Measurements from ENCODE around the gene ITGB1.

Gene ITGB1

DNA sequence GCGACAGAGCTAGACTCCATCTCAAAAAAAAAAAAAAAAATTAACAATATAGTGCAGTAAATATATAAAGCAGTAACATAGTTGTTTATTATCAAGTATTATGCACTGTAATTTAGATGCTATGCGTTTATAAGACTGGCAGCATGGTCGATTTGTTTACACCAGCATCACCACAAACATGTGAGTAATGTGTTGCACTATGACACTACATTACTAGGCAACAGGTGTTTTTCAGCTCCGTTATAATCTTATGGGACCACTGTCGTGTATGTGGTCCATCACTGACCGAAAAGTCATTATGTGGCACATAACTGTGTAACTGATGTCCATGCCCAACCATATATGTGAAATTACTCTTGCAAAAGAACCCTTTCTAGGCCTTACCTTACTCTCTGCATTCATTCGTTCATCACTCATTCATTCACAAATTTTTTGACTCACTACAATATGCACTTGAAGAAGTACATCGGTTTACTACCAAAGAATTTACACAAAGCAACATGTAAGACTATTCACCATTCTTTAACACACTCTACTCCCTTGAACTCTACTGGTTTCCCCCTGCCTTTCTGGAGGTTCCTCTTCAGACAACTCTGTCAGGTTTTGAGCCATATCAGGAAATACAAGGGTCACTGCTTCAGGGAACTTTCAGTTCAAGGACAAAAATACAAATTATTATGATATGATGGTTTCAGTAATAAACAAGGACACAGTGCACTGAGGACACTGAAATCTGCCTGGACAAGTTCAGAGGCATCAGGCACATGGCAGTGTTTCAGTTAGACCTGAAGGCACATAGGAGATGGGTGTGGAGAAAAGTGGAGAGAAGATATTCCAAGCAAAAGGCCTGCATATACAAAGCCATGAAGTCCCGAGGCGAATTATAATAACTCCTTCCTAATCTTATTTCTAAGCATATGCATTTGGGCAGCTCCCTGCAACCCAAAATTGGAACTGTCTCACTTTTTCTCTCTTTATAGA lies 17.4 kb downstream of the ITGB1 start:
- TF ChIP-seq, protein P1, sequence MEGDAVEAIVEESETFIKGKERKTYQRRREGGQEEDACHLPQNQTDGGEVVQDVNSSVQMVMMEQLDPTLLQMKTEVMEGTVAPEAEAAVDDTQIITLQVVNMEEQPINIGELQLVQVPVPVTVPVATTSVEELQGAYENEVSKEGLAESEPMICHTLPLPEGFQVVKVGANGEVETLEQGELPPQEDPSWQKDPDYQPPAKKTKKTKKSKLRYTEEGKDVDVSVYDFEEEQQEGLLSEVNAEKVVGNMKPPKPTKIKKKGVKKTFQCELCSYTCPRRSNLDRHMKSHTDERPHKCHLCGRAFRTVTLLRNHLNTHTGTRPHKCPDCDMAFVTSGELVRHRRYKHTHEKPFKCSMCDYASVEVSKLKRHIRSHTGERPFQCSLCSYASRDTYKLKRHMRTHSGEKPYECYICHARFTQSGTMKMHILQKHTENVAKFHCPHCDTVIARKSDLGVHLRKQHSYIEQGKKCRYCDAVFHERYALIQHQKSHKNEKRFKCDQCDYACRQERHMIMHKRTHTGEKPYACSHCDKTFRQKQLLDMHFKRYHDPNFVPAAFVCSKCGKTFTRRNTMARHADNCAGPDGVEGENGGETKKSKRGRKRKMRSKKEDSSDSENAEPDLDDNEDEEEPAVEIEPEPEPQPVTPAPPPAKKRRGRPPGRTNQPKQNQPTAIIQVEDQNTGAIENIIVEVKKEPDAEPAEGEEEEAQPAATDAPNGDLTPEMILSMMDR (IDR thresholded peaks at IDR 0.05; ENCODE audit: insufficient read depth, missing control alignments): no peak
- DNase-seq (ENCODE audit: insufficient read length, low spot score) (no peak), FAIRE-seq (no peak)

DNA sequence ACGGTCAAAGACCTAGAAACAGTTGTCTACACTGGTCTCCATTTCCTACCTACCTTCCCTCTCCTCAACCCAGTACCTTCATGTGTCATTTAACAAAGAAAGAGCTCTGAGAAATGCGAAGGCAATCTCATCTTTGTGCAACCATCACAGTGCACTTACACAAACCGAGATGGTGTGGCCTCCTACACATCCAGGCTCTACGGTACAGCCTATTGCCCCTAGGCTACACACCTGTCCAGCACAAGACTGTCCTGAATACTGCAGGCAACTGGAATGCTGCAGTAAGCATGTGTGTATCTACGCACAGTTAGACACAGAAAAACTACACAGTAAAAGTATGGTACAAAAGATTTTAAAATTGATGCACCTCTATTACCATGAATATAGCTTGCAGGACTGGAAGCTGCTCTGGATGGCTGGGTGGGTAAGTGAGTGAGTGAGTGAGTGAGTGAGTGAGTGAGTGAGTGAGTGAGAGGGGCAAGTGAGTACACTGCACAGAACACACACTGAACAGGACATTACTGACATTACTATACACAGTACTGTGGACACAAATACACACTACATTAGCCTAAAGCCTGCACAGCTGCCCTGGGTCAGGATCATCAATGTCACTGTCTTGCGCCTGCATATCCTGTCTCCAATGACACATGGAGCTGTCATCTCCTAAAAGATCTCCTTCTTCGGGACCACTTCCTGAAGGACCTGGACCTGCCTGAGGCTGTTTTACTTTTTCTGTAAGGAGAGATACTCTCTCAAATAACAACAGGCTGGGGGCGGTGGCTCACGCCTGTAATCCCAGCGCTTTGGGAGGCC lies 18.5 kb downstream of the ITGB1 start:
- no peak for FAIRE-seq

DNA sequence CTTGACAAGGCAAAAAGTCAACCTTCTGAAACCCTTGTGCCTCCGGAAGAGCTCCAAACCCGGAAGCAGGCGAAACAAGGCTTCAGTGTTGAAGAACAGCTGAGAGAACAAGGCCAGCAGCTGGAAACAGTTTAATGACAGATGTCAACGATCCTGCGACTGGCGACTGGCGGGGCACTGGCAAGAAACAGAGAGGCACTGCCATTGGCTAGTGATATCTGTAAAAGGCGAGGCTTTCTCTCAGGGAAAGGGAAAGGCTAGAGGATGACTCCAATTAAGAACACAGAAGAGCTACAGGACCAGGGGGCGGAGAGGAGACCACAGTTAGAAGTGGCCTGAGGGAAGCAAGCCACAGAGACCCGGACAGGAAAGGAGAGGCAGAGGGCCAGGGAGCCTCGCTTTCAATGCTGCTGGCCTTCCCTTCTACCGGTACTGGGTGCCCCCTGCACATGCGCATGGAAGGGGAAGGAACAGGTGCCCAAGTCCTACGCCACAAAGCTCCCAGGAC lies 19.4 kb downstream of the ITGB1 start:
- TF ChIP-seq, protein P1 (IDR thresholded peaks at IDR 0.05; ENCODE audit: insufficient read depth, missing control alignments): no peak
- FAIRE-seq: no peak
- DNase-seq (ENCODE audit: insufficient read length, low spot score): no peak

More for the DNA sequence above, 18.5 kb downstream of the ITGB1 start:
- DNase-seq (ENCODE audit: insufficient read length, low spot score): no peak
- TF ChIP-seq, protein P1 (IDR thresholded peaks at IDR 0.05; ENCODE audit: insufficient read depth, missing control alignments): no peak

DNA sequence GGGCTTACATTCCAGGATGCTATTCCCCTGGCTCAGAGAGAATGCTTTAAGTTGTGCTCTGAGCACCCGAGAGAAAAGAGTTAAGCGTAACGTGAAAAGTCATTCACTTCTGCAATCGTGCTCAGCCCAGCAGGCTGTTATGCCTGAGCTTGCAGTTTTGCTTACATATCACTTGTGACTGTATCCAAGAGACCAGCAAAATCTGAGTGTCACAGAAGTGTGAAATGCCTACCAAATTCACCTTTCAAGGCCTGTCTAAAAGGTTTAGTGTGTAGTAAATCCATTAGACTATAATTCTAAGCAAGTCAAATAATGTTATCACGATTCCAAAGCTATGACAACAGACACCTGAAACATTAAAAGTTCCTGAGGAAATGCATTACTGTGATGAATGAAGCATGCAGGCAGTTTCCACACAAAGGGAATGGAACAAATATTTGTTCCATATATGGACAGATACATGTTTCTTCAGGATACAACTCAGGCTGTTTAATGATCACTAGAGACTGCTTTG lies 20.1 kb downstream of the ITGB1 start:
- FAIRE-seq: no peak
- no peak for DNase-seq (ENCODE audit: insufficient read length, low spot score)
- TF ChIP-seq, protein P1 (IDR thresholded peaks at IDR 0.05; ENCODE audit: insufficient read depth, missing control alignments): no peak

DNA sequence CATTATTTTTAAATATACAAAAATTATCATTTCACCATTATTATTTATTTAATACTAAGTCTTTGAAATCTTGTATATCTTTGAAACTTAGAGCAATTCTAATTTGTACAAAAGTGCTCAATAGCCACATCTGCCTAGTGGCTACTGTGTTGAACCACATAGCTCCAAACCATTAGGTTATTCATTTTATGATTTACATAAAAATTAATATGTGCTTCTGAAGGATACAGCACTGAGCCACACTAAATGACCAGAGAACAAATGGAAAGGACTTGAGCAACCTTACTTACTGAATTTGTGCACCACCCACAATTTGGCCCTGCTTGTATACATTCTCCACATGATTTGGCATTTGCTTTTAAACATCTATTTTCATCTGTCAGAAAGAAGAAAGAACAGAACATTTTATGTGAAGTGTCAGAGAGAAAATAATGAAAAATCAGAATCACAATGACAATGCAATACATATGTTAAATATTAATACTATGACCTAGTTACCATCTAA lies 25.8 kb downstream of the ITGB1 start:
- no peak for DNase-seq (ENCODE audit: insufficient read length, low spot score)
- TF ChIP-seq, protein P1 (IDR thresholded peaks at IDR 0.05; ENCODE audit: insufficient read depth, missing control alignments): no peak
- no peak for FAIRE-seq

DNA sequence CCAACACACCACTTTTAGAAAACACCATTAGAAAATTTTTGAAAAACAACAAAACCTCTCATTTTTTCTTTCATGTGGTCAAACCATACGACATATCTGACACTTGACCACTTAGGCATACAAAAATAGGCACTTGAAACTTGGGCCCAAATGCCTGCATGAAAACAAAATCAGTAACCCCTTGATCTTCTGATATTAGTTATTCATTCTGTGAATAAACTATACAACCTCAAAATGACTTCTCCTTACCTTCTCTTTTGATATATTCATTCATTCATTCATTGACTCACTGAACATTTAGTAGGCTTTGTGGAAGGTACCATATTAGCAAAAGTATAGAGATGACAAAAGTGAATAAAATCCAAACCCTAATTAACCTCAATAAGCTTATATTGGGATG lies 26.4 kb downstream of the ITGB1 start:
- TF ChIP-seq, protein P1 (IDR thresholded peaks at IDR 0.05; ENCODE audit: insufficient read depth, missing control alignments): no peak
- DNase-seq (ENCODE audit: insufficient read length, low spot score) (no peak), FAIRE-seq (no peak)
